CD4-positive, CD25-positive, alpha-beta regulatory T cell (primary cell): Measurements from ENCODE around the gene PARG. TPM values are rescaled to one million over a fixed set of nuclear protein-coding genes. Genes with fewer than 3 reads are reported as not detected.
"Not testable (repeated sequence)": the region's sequence is repeated elsewhere in the genome, so short reads cannot be mapped to it uniquely, and the experiment has no call there.

ENCODE experiments used
- ATAC-seq, 2 donors: fragments of 150-1000 bp; cut with Tn5 transposase; one replicate each; pipeline ENCODE4 v1.10.0; 2021; ENCODE audit warnings: low read depth in 2 of 2, moderate number of reproducible peaks in 2 of 2, moderate library complexity in 1 of 2
- DNase-seq, 3 donors: peaks; one replicate each; pipeline versions ENCODE4 v3.0.0 to v3.0.0-alpha.2; 2012 to 2022; ENCODE audit warnings: mixed read lengths in 1 of 3
- H3K27ac ChIP-seq: one replicate; pipeline ENCODE4 v1.7.0; 2013; ENCODE audit warnings: mild to moderate bottlenecking, low read length; ENCODE audit not compliant: insufficient read depth, poor library complexity, severe bottlenecking
- H3K27me3 ChIP-seq: one replicate; pipeline ENCODE4 v1.7.0; 2013; ENCODE audit warnings: low read length; ENCODE audit not compliant: control insufficient read depth, insufficient read depth
- H3K36me3 ChIP-seq: one replicate; pipeline ENCODE4 v1.7.0; 2013; ENCODE audit warnings: mild to moderate bottlenecking, low read length, moderate library complexity; ENCODE audit not compliant: control insufficient read depth, insufficient read depth
- H3K4me1 ChIP-seq: 2 replicates; pipeline ENCODE4 v1.7.0; 2013; ENCODE audit warnings: mild to moderate bottlenecking, low read length; ENCODE audit not compliant: insufficient read depth, control insufficient read depth, poor library complexity, severe bottlenecking
- H3K4me3 ChIP-seq: one replicate; pipeline ENCODE4 v1.7.0; 2013; ENCODE audit warnings: low read depth, mild to moderate bottlenecking, low read length, moderate library complexity
- H3K9me3 ChIP-seq, 2 experiments: 1 replicate in 1 of 2; 2 replicates in 1 of 2; pipeline ENCODE4 v1.7.0; 2013; ENCODE audit warnings: low read length in 2 of 2, mild to moderate bottlenecking in 1 of 2, moderate library complexity in 1 of 2; ENCODE audit not compliant: control insufficient read depth in 2 of 2
- H3K27ac Mint-ChIP-seq, 3 donors: one replicate each; pipeline ENCODE4 v1.8.0; 2020 to 2022; ENCODE audit warnings: mild to moderate bottlenecking in 3 of 3, mixed read lengths in 3 of 3, moderate library complexity in 2 of 3
- H3K27me3 Mint-ChIP-seq: one replicate; pipeline ENCODE4 v1.8.0; 2022; ENCODE audit warnings: mild to moderate bottlenecking, mixed read lengths
- H3K36me3 Mint-ChIP-seq: one replicate; pipeline ENCODE4 v1.8.0; 2020; ENCODE audit warnings: mixed read lengths
- H3K4me1 Mint-ChIP-seq, 4 donors: one replicate each; pipeline ENCODE4 v1.8.0; 2020 to 2022; ENCODE audit warnings: mixed read lengths in 4 of 4, mild to moderate bottlenecking in 1 of 4
- H3K4me3 Mint-ChIP-seq, 4 donors: one replicate each; pipeline ENCODE4 v1.8.0; 2020 to 2022; ENCODE audit warnings: mild to moderate bottlenecking in 4 of 4, mixed read lengths in 4 of 4, moderate library complexity in 3 of 4
- H3K9me3 Mint-ChIP-seq, 7 donors: one replicate each; pipeline ENCODE4 v1.8.0; 2020 to 2022; ENCODE audit warnings: mixed read lengths in 7 of 7, mild to moderate bottlenecking in 3 of 7, moderate library complexity in 2 of 7
- polyA plus RNA-seq, 4 donors: library from polyadenylated mRNA; unstranded; fragments of 300-500 nt; fragmentation: Illumina TruSeq; gene quantifications; one replicate each; pipeline ENCODE4 v1.2.3, GENCODE V29; 2021
- total RNA-seq: library from RNA; stranded (reverse); gene quantifications from one replicate; pipeline ENCODE4 v1.2.3, GENCODE V29; 2022

PARG gene
- total and polyA plus RNA-seq, 5 donors from 2014 or later = 9.7 to 30.4 (median 12.9) TPM

DNA sequence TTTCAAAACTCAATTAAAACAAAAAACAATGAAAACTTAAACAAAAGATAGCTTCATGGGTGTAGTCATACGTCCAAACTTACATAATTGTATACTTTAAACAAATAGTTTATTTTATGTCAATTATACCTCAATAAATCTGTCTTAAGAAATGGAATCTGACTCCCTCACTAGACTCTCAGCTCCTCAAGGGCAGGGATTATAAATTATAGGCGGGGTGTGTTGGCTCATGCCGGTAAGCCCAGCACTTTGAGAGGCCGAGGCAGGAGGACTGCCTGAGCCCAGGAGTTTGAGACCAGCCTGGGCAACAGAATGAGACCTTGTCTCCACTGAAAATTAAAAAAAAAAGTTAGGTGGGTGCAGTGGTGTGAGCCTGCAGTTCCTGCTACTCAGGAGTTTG lies 92.3 kb downstream of the PARG start:
- H3K9me3 Mint-ChIP-seq, ATAC-seq, H3K27ac ChIP-seq, H3K36me3 ChIP-seq, H3K27ac Mint-ChIP-seq, DNase-seq, H3K9me3 ChIP-seq, H3K4me3 ChIP-seq, H3K4me1 ChIP-seq, H3K36me3 Mint-ChIP-seq, H3K27me3 ChIP-seq, H3K4me3 Mint-ChIP-seq, H3K27me3 Mint-ChIP-seq, H3K4me1 Mint-ChIP-seq: not testable (repeated sequence)

DNA sequence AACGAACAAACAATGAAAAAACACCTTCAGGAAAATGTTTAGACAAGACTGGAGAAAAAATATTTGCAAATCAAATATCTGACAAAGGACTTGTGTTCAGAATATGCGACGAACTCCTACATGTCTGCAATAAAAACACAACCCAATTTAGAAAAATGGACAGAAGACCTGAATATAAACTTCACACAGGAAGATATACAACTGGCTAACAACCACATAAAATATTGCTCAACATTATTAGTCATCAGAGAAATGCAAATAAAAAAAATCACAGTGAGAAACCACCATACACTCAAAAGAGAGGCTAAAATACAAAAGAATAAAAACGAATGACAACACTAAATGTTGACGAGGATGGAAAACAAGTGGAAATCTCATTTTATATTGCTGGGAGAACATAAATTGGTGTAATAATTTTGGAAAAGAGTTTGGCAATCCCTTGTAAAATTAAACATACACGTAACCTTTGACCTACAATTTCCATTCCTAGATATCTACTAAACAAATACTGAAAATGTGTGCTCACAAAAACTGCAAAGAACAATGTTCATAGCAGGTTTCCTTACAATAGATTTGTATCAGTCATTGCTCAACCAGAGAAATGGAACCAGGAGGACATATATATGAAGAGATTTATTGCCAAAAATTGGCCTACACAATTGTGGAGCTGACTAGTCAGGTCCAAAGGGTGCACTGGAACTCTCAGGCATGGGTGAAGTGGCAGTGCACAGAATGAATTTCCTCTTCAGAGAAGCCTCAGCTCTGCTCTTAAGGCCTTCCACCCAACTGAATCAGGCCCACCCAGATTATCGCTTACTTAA lies 96.8 kb downstream of the PARG start:
- Mint-ChIP-seq H3K4me3 (no peak overlapping the region), H3K9me3 (no peaks in the 10 kb centered on the region), H3K4me1 (peaks cover 0 to 5% (median 0%) of the 10 kb centered on the region in 4 donors), H3K27ac (no peak overlapping the region), H3K27me3 (no peaks in the 10 kb centered on the region), H3K36me3 (peaks cover 24% of the 10 kb centered on the region)
- DNase-seq (no peak), ATAC-seq (no peak)
- H3K4me3 ChIP-seq = no peak overlapping the region
- no peaks in the 10 kb centered on the region for H3K9me3 ChIP-seq
- H3K27ac ChIP-seq = no peak overlapping the region
- H3K4me1 ChIP-seq = no peaks in the 10 kb centered on the region
- no peaks in the 10 kb centered on the region for H3K27me3 ChIP-seq
- H3K36me3 ChIP-seq = peaks cover 18% of the 10 kb centered on the region

DNA sequence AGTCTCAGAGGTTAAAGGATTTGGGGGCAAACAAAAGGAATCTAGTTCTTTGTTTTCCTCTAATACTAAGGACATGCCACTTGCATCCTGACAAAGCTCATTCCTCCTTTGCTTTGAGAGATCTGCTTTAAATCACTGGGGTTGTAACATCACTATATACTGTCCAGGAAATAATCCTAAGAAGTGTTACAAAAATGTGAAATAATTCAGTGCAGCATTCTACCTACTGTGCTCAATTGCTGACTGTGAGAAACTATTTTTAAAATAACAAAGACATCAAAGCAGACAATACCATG lies 99.5 kb downstream of the PARG start:
- DNase-seq, H3K9me3 ChIP-seq, H3K27ac Mint-ChIP-seq, H3K27me3 Mint-ChIP-seq, H3K9me3 Mint-ChIP-seq, H3K4me3 Mint-ChIP-seq, H3K4me1 ChIP-seq, H3K27ac ChIP-seq, H3K4me3 ChIP-seq, H3K4me1 Mint-ChIP-seq, ATAC-seq, H3K27me3 ChIP-seq: not testable (repeated sequence)
- H3K36me3 Mint-ChIP-seq = peaks cover 28% of the 10 kb centered on the region
- peaks cover 32% of the 10 kb centered on the region for H3K36me3 ChIP-seq

DNA sequence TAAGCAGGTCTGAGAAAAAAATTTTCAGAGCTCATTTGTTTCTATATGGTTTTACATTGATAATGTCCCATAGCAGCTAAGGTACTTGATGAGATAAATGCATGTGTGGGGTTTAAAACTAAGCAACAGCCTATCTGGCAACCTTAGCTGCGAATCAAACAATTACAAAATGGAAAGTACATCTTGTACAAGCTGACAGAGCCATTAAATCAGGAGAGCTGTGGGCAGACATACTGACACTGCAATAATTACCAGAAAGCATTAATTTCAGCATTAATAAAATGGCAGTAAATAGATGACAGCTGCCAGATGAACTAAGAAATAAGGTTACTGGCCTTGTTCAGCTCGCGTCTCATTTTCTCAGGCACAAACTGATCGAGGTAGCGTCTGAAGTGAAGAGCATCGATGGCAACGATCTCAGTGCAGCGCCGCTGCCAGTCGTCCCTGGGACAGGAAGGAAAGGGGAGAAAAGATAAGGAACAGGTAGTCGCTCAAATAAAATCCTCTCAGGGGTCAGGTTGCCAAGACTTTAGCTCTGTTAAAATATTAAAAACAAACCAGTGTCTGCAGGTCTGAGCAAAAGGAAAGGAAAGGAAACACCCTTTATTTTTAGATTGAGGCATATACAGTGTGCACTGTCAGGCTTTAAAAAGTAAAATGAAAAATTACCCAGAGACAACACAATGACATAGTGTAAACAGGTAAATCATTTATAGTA lies 100.1 kb downstream of the PARG start:
- no peak overlapping the region for H3K4me3 Mint-ChIP-seq
- no peak overlapping the region for H3K4me3 ChIP-seq
- peaks cover 32% of the 10 kb centered on the region for H3K36me3 ChIP-seq
- H3K4me1 ChIP-seq = no peaks in the 10 kb centered on the region
- no peaks in the 10 kb centered on the region for H3K27me3 Mint-ChIP-seq
- ATAC-seq (no peak), DNase-seq (no peak)
- H3K9me3 Mint-ChIP-seq = no peaks in the 10 kb centered on the region
- H3K4me1 Mint-ChIP-seq = peaks cover 0 to 5% (median 0%) of the 10 kb centered on the region in 4 donors
- H3K36me3 Mint-ChIP-seq = peaks cover 31% of the 10 kb centered on the region
- no peak overlapping the region for H3K27ac ChIP-seq
- H3K27me3 ChIP-seq = no peaks in the 10 kb centered on the region
- H3K27ac Mint-ChIP-seq = no peak overlapping the region
- no peaks in the 10 kb centered on the region for H3K9me3 ChIP-seq

DNA sequence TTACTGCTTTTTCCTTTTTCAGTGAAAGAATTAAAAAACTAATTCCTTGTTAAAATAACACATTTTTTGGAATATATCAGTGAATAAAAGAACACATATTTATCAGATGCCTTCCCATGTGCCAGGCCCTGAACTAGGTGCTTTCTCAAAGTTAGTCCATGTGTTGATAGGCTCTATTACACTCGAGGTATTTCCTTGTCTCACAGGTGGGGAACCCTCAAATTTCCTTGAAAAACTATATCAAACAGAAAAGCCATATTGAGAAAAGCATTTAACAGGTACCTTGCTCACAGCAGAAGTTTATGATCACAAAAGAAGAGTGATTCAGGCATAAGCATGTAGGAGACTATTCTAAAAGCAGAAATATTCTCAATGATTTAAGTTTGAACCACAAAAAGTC lies 104.1 kb downstream of the PARG start:
- DNase-seq = no peak
- Histone ChIP-seq H3K9me3 (no peaks in the 10 kb centered on the region), H3K4me3 (no peak overlapping the region), H3K27me3 (no peaks in the 10 kb centered on the region), H3K36me3 (peaks cover 33% of the 10 kb centered on the region), H3K4me1 (no peaks in the 10 kb centered on the region), H3K27ac (no peak overlapping the region)
- Mint-ChIP-seq H3K9me3 (no peaks in the 10 kb centered on the region), H3K4me3 (no peak overlapping the region), H3K27me3 (no peaks in the 10 kb centered on the region), H3K36me3 (peaks cover 26% of the 10 kb centered on the region), H3K27ac (no peak overlapping the region), H3K4me1 (peaks cover 0 to 10% (median 0%) of the 10 kb centered on the region in 4 donors)
- no peak for ATAC-seq

DNA sequence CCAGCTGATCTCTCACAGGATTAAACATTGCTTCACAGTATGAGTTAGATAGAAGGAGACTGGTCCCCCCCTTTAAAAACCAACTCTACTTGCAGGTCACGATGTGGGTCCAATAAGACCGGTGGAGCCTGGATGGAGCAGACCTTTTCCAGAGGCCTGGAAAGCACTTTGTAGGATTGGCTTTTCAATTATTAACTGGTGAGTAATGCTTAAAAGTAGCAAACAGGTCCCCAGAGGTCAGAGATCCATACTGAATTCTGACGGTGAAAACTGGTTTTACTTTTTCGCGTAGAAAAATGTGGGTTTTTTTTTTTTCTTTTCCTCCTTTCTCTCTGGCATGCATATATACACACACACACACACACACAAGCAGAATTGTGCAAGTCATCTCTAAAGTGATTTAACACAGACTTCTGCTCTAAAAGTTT lies 104.8 kb downstream of the PARG start:
- no peak overlapping the region for H3K27ac ChIP-seq
- no peaks in the 10 kb centered on the region for H3K9me3 Mint-ChIP-seq
- H3K27me3 ChIP-seq = no peaks in the 10 kb centered on the region
- peaks cover 36% of the 10 kb centered on the region for H3K36me3 ChIP-seq
- H3K4me3 ChIP-seq = no peak overlapping the region
- ATAC-seq (no peak), DNase-seq (no peak)
- H3K36me3 Mint-ChIP-seq = peaks cover 29% of the 10 kb centered on the region
- H3K9me3 ChIP-seq = no peaks in the 10 kb centered on the region
- H3K4me1 Mint-ChIP-seq = peaks cover 0 to 10% (median 0%) of the 10 kb centered on the region in 4 donors
- no peaks in the 10 kb centered on the region for H3K4me1 ChIP-seq
- no peak overlapping the region for H3K27ac Mint-ChIP-seq
- no peak overlapping the region for H3K4me3 Mint-ChIP-seq
- no peaks in the 10 kb centered on the region for H3K27me3 Mint-ChIP-seq

DNA sequence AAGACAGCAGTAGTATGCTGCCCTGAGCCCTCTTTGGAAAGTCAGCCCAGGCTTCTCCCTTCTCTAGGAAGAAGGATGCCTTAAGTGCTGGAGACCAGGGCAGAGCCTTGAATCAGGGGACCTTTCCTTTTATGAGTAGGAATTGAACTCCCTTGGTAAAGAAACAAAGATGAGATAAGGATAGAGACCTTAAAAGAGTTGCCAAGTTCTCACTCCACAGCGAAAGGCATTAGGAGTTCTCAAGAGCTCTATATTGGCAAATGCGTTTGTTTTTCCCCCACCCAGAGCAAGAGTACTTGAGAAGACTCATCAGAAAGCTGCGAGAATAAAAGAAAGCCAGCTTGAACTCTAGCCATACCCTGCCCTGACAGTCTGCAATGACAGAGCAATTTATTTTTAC lies 106.9 kb downstream of the PARG start:
- Histone ChIP-seq H3K4me1 (no peaks in the 10 kb centered on the region), H3K27me3 (no peaks in the 10 kb centered on the region), H3K4me3 (no peak overlapping the region), H3K27ac (no peak overlapping the region), H3K36me3 (peaks cover 32% of the 10 kb centered on the region), H3K9me3 (no peaks in the 10 kb centered on the region)
- Mint-ChIP-seq H3K27ac (peak overlapping the region in 2 of 3 donors; percentile 16 to 46), H3K27me3 (no peaks in the 10 kb centered on the region), H3K9me3 (no peaks in the 10 kb centered on the region), H3K36me3 (peaks cover 43% of the 10 kb centered on the region), H3K4me1 (peaks cover 0 to 6% (median 3%) of the 10 kb centered on the region in 4 donors), H3K4me3 (no peak overlapping the region)
- no peak for ATAC-seq
- DNase-seq = no peak

DNA sequence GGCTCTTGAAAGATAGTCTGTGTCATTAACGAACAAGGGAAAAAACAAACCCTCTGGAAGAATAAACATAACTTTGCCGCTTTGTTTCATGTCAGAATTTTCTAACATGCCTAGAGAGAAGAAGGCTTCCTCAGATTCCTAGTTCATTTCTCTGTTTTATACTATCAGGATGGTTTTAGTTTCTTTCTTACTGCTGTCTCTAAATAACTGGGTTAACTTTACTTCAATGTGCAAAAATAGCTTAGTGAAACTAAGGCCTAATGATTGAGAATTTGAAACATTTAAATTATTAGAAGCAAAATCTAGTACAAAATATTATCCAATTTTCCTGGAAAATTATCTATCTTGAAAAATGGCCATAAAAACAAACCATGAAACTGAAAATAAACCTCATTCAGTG lies 107.6 kb downstream of the PARG start:
- Mint-ChIP-seq H3K27me3 (no peaks in the 10 kb centered on the region), H3K4me3 (no peak overlapping the region), H3K27ac (no peak overlapping the region), H3K4me1 (peaks cover 0 to 6% (median 4%) of the 10 kb centered on the region in 4 donors), H3K9me3 (no peaks in the 10 kb centered on the region), H3K36me3 (peaks cover 50% of the 10 kb centered on the region)
- Histone ChIP-seq H3K4me3 (no peak overlapping the region), H3K9me3 (no peaks in the 10 kb centered on the region), H3K27ac (no peak overlapping the region), H3K4me1 (no peaks in the 10 kb centered on the region), H3K36me3 (peaks cover 24% of the 10 kb centered on the region), H3K27me3 (no peaks in the 10 kb centered on the region)
- DNase-seq = no peak
- no peak for ATAC-seq
